ENCODE results near the gene OR52N2.

- TF ChIP-seq EZH2 (IDR thresholded peaks at IDR 0.05) (no peak), POLR2AphosphoS5 (IDR thresholded peaks at IDR 0.05; ENCODE audit: borderline replicate concordance, low read depth, low read length) (no peak)
Measured at GRCh38 chr11:5847711-5848110, 39.0 kb downstream of the OR52N2 start.
